ENCODE data around the gene LILRB4. TPM values are rescaled to one million over a fixed set of nuclear protein-coding genes. Genes with fewer than 3 reads are reported as not detected.
"Not testable (repeated sequence)": the region's sequence is repeated elsewhere in the genome, so short reads cannot be mapped to it uniquely, and the experiment has no call there.

Gene LILRB4
- total RNA-seq, 1 experiment from 2014 or later = not detected

DNA sequence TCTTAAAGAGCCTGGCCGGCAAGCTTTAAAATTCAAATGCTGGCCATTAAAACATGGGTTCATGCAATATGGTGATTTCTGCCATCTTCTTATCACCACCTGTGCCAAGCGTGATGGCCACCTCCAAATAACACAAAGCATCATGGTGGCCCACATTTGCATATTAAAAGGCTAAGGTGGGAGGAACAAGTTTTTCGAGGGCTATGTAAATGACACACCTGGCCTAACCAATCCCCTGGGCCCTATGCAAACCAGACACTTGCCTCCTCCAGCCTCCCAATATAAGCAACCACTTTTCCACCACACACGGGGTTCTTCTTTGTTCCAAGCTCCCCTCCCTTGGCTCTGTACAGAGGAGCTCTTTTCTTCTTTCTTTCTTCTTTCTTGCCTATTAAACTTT lies 14.4 kb downstream of the LILRB4 start:
- TF ChIP-seq ZNF396 (CRISPR knock-in tag; IDR thresholded peaks at IDR 0.05; ENCODE audit: borderline replicate concordance) (no peak), TCF7 (CRISPR knock-in tag; IDR thresholded peaks at IDR 0.05; ENCODE audit: low read depth) (no peak), GABPB1 (CRISPR knock-in tag; IDR thresholded peaks at IDR 0.05) (no peak), PRRX2 (CRISPR knock-in tag; IDR thresholded peaks at IDR 0.05) (no peak), NR1H2 (CRISPR knock-in tag; IDR thresholded peaks at IDR 0.05) (no peak)
- TF ChIP-seq, protein P1, sequence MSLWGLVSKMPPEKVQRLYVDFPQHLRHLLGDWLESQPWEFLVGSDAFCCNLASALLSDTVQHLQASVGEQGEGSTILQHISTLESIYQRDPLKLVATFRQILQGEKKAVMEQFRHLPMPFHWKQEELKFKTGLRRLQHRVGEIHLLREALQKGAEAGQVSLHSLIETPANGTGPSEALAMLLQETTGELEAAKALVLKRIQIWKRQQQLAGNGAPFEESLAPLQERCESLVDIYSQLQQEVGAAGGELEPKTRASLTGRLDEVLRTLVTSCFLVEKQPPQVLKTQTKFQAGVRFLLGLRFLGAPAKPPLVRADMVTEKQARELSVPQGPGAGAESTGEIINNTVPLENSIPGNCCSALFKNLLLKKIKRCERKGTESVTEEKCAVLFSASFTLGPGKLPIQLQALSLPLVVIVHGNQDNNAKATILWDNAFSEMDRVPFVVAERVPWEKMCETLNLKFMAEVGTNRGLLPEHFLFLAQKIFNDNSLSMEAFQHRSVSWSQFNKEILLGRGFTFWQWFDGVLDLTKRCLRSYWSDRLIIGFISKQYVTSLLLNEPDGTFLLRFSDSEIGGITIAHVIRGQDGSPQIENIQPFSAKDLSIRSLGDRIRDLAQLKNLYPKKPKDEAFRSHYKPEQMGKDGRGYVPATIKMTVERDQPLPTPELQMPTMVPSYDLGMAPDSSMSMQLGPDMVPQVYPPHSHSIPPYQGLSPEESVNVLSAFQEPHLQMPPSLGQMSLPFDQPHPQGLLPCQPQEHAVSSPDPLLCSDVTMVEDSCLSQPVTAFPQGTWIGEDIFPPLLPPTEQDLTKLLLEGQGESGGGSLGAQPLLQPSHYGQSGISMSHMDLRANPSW (CRISPR knock-in tag; conservative IDR thresholded peaks at IDR 0.05; ENCODE audit: low read depth) = no peak
- TF ChIP-seq, protein P2, sequence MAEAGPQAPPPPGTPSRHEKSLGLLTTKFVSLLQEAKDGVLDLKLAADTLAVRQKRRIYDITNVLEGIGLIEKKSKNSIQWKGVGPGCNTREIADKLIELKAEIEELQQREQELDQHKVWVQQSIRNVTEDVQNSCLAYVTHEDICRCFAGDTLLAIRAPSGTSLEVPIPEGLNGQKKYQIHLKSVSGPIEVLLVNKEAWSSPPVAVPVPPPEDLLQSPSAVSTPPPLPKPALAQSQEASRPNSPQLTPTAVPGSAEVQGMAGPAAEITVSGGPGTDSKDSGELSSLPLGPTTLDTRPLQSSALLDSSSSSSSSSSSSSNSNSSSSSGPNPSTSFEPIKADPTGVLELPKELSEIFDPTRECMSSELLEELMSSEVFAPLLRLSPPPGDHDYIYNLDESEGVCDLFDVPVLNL (CRISPR knock-in tag; IDR thresholded peaks at IDR 0.05; ENCODE audit: borderline replicate concordance, low read depth) = no peak
- TF ChIP-seq, protein P3, sequence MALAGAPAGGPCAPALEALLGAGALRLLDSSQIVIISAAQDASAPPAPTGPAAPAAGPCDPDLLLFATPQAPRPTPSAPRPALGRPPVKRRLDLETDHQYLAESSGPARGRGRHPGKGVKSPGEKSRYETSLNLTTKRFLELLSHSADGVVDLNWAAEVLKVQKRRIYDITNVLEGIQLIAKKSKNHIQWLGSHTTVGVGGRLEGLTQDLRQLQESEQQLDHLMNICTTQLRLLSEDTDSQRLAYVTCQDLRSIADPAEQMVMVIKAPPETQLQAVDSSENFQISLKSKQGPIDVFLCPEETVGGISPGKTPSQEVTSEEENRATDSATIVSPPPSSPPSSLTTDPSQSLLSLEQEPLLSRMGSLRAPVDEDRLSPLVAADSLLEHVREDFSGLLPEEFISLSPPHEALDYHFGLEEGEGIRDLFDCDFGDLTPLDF (CRISPR knock-in tag; IDR thresholded peaks at IDR 0.05) = no peak
- ATAC-seq (0 out of 2 replicates have a peak, but pooled peaks have one; percentile 30), DNase-seq (ENCODE audit: low spot score) (no peak)
- ChIA-PET CTCF (interaction anchor here (0.7 kb wide), 1 partner anchor 28 kb away, joined by 3 read pairs; no protein-coding TSS in a partner anchor), POLR2A (no interaction called here)
- Mint-ChIP-seq H3K27me3 (ENCODE audit: low read depth) (peaks cover 3% of the 10 kb centered on the region; the same call in 1 of the 2 replicates), H3K4me3 (no peak overlapping the region), H3K27ac (no peak overlapping the region), H3K9me3 (peaks cover 27% of the 10 kb centered on the region), H3K36me3 (peaks cover 7% of the 10 kb centered on the region), H3K4me1 (peaks cover 2% of the 10 kb centered on the region; the same call in 1 of the 2 replicates)

DNA sequence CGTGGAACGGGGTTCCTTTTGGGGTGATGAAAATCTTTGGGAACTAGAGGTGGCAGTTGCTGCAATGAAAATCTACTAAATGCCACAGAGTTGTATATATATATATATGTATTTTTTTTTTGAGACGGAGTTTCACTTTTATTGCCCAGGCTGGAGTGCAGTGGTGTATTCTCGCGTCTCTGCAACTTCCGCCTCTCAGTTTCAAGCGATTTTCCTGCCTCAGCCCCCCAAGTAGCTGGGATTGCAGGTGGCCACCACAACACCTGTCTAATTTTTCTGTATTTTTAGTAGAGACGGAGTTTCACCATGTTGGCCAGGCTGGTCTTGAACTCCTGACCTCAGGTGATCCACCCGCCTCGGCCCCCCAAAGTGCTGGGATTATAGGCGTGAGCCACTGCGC lies 18.8 kb downstream of the LILRB4 start:
- H3K4me1 Mint-ChIP-seq, POLR2A ChIA-PET, CTCF ChIA-PET: not testable (repeated sequence)

DNA sequence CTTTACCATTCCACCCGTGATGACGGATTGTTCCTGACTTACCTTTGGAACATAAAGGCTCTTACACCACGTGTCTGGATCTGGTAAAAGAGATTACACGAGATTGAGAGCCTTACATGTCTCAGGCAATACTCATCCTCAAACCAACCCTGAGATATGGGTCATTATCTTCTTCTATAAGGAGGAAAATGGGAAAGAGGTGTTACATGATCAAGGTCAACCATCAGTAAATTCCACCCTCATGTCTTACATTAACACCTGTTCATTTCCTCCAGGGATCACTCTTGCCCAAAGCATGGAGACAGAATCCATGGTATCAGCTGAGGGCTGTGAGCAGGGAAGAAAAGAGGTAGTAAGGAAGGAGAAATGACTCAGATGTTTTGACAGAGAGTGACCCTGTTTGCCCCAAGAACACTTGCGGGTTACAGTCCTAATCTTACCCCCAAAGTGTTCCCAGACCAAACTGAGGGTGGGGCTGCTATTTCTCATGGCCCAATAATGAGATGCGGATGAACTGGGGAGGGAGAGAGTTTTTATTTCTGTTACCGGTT lies 19.6 kb downstream of the LILRB4 start:
- no peak overlapping the region for H3K4me3 Mint-ChIP-seq

More for the DNA sequence above, 18.8 kb downstream of the LILRB4 start:
- Mint-ChIP-seq H3K9me3 (peaks cover 60% of the 10 kb centered on the region), H3K36me3 (peaks cover 23% of the 10 kb centered on the region)
- not testable (repeated sequence) for H3K27ac Mint-ChIP-seq; DNase-seq (ENCODE audit: low spot score); ATAC-seq; H3K27me3 Mint-ChIP-seq (ENCODE audit: low read depth); H3K4me3 Mint-ChIP-seq

More for the DNA sequence above, 19.6 kb downstream of the LILRB4 start:
- peaks cover 29% of the 10 kb centered on the region for H3K36me3 Mint-ChIP-seq
- POLR2A ChIA-PET = no interaction called here
- H3K4me1 Mint-ChIP-seq = peaks cover 2% of the 10 kb centered on the region; the same call in 1 of the 2 replicates
- DNase-seq (ENCODE audit: low spot score) (no peak), ATAC-seq (no peak)
- H3K27me3 Mint-ChIP-seq (ENCODE audit: low read depth) = peaks cover 3% of the 10 kb centered on the region; the same call in 1 of the 2 replicates
- peaks cover 64% of the 10 kb centered on the region for H3K9me3 Mint-ChIP-seq
- TF ChIP-seq, protein P4, sequence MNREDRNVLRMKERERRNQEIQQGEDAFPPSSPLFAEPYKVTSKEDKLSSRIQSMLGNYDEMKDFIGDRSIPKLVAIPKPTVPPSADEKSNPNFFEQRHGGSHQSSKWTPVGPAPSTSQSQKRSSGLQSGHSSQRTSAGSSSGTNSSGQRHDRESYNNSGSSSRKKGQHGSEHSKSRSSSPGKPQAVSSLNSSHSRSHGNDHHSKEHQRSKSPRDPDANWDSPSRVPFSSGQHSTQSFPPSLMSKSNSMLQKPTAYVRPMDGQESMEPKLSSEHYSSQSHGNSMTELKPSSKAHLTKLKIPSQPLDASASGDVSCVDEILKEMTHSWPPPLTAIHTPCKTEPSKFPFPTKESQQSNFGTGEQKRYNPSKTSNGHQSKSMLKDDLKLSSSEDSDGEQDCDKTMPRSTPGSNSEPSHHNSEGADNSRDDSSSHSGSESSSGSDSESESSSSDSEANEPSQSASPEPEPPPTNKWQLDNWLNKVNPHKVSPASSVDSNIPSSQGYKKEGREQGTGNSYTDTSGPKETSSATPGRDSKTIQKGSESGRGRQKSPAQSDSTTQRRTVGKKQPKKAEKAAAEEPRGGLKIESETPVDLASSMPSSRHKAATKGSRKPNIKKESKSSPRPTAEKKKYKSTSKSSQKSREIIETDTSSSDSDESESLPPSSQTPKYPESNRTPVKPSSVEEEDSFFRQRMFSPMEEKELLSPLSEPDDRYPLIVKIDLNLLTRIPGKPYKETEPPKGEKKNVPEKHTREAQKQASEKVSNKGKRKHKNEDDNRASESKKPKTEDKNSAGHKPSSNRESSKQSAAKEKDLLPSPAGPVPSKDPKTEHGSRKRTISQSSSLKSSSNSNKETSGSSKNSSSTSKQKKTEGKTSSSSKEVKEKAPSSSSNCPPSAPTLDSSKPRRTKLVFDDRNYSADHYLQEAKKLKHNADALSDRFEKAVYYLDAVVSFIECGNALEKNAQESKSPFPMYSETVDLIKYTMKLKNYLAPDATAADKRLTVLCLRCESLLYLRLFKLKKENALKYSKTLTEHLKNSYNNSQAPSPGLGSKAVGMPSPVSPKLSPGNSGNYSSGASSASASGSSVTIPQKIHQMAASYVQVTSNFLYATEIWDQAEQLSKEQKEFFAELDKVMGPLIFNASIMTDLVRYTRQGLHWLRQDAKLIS (CRISPR knock-in tag; IDR thresholded peaks at IDR 0.05; ENCODE audit: borderline replicate concordance) = no peak
- TF ChIP-seq SP1 (CRISPR knock-in tag; conservative IDR thresholded peaks at IDR 0.05) = no peak
- TF ChIP-seq, protein P1 (CRISPR knock-in tag; conservative IDR thresholded peaks at IDR 0.05; ENCODE audit: low read depth) = no peak
- TF ChIP-seq, protein P5, sequence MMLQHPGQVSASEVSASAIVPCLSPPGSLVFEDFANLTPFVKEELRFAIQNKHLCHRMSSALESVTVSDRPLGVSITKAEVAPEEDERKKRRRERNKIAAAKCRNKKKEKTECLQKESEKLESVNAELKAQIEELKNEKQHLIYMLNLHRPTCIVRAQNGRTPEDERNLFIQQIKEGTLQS (CRISPR knock-in tag; conservative IDR thresholded peaks at IDR 0.05) = no peak
- H3K27ac Mint-ChIP-seq = no peak overlapping the region
- CTCF ChIA-PET = interaction anchor here (0.8 kb wide), 1 partner anchor 8 kb away, joined by 4 read pairs; no protein-coding TSS in a partner anchor
